ENCODE results near the gene CHGA. TPM values are rescaled to one million over a fixed set of nuclear protein-coding genes. Genes with fewer than 3 reads are reported as not detected.

Gene CHGA
- total and polyA plus RNA-seq, 2 experiments from 2014 or later = 40.5 to 61.3 TPM

DNA sequence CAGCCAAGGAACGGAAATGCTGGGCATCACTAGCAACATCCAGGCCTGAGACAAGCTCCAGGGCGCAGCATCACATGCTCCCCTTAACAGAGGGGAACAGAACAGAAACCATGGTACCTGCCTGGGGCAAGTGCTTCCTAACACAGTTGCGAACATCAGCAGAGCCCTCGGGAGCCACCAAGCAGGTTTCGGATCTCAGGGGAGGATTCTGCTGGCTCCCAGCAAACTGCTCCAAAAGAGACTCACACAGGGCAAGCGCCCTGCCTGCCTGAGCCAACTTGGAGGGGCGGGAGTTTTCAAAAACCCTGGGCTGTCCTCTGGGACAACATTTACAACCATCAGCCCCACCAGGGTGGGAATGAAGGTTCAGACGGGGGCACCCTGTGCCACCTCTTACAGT is 19.6 kb downstream of the CHGA start:
- H3K4me3 ChIP-seq = no peak overlapping the region
- TF ChIP-seq EZH2phosphoT487 (IDR thresholded peaks at IDR 0.05; ENCODE audit: low read depth, severe bottlenecking, unreplicated experiment) = no peak
- TF ChIP-seq, protein P1, sequence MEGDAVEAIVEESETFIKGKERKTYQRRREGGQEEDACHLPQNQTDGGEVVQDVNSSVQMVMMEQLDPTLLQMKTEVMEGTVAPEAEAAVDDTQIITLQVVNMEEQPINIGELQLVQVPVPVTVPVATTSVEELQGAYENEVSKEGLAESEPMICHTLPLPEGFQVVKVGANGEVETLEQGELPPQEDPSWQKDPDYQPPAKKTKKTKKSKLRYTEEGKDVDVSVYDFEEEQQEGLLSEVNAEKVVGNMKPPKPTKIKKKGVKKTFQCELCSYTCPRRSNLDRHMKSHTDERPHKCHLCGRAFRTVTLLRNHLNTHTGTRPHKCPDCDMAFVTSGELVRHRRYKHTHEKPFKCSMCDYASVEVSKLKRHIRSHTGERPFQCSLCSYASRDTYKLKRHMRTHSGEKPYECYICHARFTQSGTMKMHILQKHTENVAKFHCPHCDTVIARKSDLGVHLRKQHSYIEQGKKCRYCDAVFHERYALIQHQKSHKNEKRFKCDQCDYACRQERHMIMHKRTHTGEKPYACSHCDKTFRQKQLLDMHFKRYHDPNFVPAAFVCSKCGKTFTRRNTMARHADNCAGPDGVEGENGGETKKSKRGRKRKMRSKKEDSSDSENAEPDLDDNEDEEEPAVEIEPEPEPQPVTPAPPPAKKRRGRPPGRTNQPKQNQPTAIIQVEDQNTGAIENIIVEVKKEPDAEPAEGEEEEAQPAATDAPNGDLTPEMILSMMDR (IDR thresholded peaks at IDR 0.05; ENCODE audit: poor library complexity) = no peak
- no peak for TF ChIP-seq EZH2 (IDR thresholded peaks at IDR 0.05; ENCODE audit: borderline replicate concordance)
- WGBS (ENCODE audit: low lambda C conversion rate, missing lambda C conversion rate) = 98% methylated on average over 8 of the region's 8 CpGs
- H3K9me3 ChIP-seq (ENCODE audit: low read depth) = no peaks in the 10 kb centered on the region
- no peaks in the 10 kb centered on the region for H3K27me3 ChIP-seq
- H3K79me2 ChIP-seq = no peaks in the 10 kb centered on the region
- no peak overlapping the region for H2AFZ ChIP-seq
- H3K9me2 ChIP-seq (replicated peaks; ENCODE audit: insufficient read depth) = no peaks in the 10 kb centered on the region
- H3K4me2 ChIP-seq = no peak overlapping the region
- no peaks in the 10 kb centered on the region for H3K4me1 ChIP-seq (ENCODE audit: insufficient read depth)
- H4K20me1 ChIP-seq (ENCODE audit: insufficient read depth, poor library complexity, severe bottlenecking) = no peaks in the 10 kb centered on the region
- no peak for DNase-seq (ENCODE audit: low spot score)
- no peak overlapping the region for H3K27ac ChIP-seq
- no peaks in the 10 kb centered on the region for H3K36me3 ChIP-seq (replicated peaks; ENCODE audit: insufficient read depth, low read depth)

DNA sequence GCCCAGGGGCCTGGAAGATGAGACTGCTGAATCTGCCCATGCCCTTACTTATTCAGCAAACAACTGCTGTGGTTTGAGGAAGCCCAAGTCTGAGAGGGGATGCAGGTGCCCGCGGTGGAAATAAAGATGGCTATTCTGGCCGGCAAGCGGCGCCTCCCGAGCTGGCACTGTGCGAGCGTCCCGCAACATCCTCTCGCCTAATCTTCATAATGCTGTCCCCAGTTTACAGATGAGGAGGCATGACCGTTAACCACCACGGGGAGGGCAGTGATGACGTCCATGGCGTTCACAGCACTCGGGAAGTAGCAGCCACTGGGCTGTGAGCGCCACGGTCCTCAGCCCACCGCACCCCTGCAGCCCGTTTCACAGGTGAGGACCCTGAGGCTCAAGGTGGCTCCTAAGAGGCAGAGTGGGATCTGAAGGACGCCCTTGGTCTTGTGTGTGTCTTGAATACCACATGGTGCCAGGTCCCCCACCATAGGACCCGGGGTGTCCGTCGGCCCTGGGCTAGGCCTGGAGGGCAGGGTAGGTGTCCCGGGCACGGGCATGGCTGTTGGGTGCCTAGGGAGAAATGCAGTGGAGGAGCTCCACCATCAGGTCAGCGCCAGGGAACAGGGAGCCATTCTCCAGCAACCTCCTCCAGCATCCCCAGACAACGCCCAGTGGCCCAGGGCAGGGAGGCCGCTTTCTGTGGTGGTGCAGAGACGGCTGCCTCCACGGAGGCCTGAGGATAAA is 20.2 kb downstream of the CHGA start:
- H3K36me3 ChIP-seq (replicated peaks; ENCODE audit: insufficient read depth, low read depth) = no peaks in the 10 kb centered on the region
- H2AFZ ChIP-seq = no peak overlapping the region
- no peaks in the 10 kb centered on the region for H3K9me2 ChIP-seq (replicated peaks; ENCODE audit: insufficient read depth)
- no peaks in the 10 kb centered on the region for H3K79me2 ChIP-seq
- H3K4me2 ChIP-seq = no peak overlapping the region
- no peaks in the 10 kb centered on the region for H3K9me3 ChIP-seq (ENCODE audit: low read depth)
- no peaks in the 10 kb centered on the region for H4K20me1 ChIP-seq (ENCODE audit: insufficient read depth, poor library complexity, severe bottlenecking)
- no peak for TF ChIP-seq EZH2 (IDR thresholded peaks at IDR 0.05; ENCODE audit: borderline replicate concordance)
- TF ChIP-seq, protein P1 (IDR thresholded peaks at IDR 0.05; ENCODE audit: poor library complexity) = no peak
- no peak for TF ChIP-seq EZH2phosphoT487 (IDR thresholded peaks at IDR 0.05; ENCODE audit: low read depth, severe bottlenecking, unreplicated experiment)
- no peak for DNase-seq (ENCODE audit: low spot score)
- H3K4me3 ChIP-seq = no peak overlapping the region
- no peaks in the 10 kb centered on the region for H3K4me1 ChIP-seq (ENCODE audit: insufficient read depth)
- no peak overlapping the region for H3K27ac ChIP-seq
- WGBS (ENCODE audit: low lambda C conversion rate, missing lambda C conversion rate) = 95% methylated on average over 30 of the region's 30 CpGs
- H3K27me3 ChIP-seq = no peaks in the 10 kb centered on the region

DNA sequence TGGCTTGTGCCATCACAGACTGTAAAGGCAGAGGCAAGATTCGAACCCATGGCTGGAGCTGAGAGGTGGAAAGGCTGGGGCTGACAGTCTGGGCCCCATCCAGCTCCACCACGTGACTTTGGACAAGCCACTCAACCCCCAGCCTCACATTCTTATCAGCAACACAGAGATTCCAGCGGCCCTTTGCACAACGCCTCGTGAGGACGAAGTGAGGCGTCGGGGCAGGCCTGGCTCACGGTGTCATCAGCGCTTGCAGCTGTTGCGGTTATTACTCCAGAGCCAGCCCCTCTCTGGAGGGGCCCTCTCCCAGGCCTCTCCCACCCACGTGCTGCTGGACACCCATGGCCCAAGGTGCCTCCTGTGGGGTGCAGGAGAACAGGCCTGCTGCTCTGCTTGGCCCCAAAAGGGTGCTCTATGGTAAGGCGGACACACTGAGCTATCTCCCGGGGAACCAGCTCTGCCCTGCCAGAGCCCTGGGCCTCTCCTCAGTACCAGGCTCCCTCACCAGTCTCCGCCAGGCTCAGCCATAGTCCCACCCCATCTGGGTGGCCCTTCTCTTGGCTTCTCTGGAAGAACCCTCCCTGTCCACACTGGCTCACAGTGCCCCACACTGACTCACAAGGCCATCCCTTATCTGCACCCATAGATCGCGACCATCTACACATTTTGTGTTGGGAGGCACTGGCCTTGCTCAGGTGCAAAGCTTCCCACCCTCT is 21.1 kb downstream of the CHGA start:
- Histone ChIP-seq H2AFZ (no peak overlapping the region), H3K36me3 (replicated peaks; ENCODE audit: insufficient read depth, low read depth) (no peaks in the 10 kb centered on the region), H3K4me3 (no peak overlapping the region), H3K9me2 (replicated peaks; ENCODE audit: insufficient read depth) (no peaks in the 10 kb centered on the region), H3K4me2 (no peak overlapping the region), H3K27me3 (no peaks in the 10 kb centered on the region), H4K20me1 (ENCODE audit: insufficient read depth, poor library complexity, severe bottlenecking) (no peaks in the 10 kb centered on the region), H3K27ac (no peak overlapping the region), H3K79me2 (no peaks in the 10 kb centered on the region), H3K4me1 (ENCODE audit: insufficient read depth) (no peaks in the 10 kb centered on the region), H3K9me3 (ENCODE audit: low read depth) (no peaks in the 10 kb centered on the region)
- 80% methylated on average over 17 of the region's 17 CpGs for WGBS (ENCODE audit: low lambda C conversion rate, missing lambda C conversion rate)
- DNase-seq (ENCODE audit: low spot score) = no peak
- TF ChIP-seq, protein P1 (IDR thresholded peaks at IDR 0.05; ENCODE audit: poor library complexity) = no peak
- no peak for TF ChIP-seq EZH2phosphoT487 (IDR thresholded peaks at IDR 0.05; ENCODE audit: low read depth, severe bottlenecking, unreplicated experiment)
- no peak for TF ChIP-seq EZH2 (IDR thresholded peaks at IDR 0.05; ENCODE audit: borderline replicate concordance)

Measured in hepatocyte (in vitro differentiated cells).